Stimulated activated CD8-positive, alpha-beta memory T cell treated with anti-CD3 and anti-CD28 coated beads, Interleukin-15, amount 100 ng/mL, for 24 hours (primary cell): Measurements from ENCODE around the gene NMUR2.

Experiments
- DNase-seq: peaks from one replicate; pipeline ENCODE4 v3.0.0-alpha.2; 2020; ENCODE audit warnings: low read depth

The NMUR2 gene

DNA sequence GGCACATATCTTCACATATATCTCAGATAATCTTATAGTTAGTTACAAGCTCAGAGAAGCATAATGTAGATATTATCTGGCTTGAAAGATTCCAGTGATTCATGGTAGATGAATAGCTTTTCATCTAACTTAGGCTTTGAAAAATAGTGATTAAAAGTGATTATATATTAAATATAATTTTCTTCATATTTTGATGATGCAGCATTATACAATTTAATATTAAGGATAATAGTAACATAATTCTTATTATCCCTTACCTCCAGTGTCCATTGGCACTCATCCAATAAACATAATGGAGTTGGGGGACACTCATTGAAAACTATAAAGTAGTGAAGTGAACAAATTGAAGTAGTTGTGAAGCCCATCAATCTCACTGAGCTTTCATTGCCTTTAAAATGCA is 35.8 kb downstream of the NMUR2 start:
- no peak for DNase-seq

DNA sequence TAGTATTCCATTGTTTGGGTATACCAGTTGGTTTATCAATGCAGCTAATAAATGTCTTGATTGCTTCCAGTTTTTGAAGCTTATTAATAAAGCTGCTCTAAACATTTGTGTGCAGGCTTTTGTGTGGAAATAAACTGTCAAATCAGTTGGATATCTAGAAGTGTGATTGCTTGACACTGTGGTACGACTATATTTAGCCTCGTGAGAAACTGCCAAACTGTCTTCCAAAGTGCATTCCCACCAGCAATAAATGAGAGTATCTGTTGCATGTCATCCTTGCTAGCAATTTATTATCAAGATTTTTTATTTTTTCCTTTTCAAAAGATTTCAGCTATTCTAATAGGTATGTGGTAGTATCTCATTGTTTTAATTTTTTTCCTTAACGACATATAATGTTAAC is 37.5 kb downstream of the NMUR2 start:
- no peak for DNase-seq

DNA sequence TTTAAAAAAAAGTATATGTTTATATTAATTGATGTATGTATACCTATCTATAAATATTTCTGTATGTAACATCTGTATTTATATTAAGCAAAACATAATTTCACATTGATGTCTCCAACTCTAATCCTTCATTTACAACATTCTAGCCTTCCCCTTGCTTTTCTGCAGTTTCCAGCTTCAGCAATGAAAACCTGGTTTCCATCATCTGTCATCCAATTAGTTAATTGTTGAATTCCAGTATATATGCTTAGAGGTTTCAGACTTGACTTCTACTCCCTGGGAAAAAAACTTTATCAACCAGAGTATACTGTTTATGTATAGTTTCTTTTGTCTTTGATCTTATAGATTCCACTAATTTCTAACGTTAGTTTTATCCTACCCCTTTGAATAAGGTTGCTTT is 38.4 kb downstream of the NMUR2 start:
- no peak for DNase-seq

DNA sequence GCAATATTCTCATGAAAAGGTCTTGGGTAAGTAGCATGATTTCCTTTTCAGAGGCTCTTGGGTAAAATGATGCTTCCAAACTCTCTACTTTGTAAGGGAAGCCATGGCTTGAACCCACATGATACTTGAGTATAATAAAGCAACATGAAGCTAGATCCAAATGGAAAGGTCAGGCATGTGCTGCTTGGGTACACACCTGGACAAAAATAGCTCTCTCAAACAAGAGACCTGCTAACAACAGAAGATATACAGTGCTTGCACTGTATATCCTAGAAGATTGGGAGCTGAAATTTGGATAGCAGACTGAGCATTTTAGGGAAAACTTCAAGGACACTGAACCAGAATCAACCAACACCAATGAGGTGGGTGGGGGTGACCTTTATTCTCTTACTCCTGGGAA is 40.2 kb downstream of the NMUR2 start:
- no peak for DNase-seq

DNA sequence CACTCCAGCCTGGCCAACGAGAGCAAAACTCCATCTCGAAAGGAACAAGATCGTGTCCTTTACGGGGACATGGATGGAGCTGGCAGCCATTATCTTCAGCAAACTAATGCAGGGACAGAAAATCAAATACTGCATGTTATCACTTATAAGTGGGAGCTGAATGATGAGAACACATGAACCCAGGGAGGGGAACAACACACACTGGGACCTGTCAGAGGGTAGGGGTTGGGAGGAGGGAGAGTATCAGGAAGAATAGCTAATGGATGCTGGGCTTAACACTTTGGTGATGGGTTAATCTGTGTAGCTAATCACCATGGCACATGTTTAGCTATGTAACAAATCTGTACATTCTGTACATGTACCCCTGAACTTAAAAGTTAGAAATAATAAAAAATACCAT is 40.9 kb downstream of the NMUR2 start:
- DNase-seq = no peak

DNA sequence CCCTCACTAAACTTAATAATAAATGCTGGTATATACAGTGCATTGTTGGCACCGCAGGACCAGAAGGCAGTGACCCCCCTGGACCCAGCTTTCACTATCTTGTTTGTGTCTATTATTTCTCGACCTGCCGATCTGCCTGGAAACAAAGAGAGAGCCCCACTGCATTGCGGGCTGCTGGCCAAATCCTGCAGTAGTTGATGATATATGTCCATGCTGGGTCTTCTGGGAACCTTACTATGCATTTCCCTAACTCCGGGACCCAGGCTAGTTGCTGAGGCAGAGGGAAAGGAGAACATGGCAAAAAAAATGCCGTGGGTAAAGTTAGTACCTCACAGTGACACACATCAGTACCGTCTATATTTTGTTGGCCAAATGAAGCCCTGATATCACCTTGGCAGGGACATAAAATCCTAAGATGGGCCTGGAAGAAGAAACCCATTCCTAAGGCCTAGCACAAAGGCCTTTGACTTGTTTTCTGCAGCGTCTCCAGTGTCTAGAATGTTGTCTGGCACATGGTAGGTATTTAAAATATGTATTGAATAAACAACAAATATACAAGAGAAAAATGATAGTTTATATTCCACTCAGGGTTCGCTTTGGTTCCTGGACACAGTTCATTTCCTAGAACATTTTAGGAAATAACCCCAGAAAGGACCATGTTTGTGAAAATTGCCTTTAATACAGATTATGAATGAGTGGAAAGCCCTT is 46.1 kb downstream of the NMUR2 start:
- no peak for DNase-seq

DNA sequence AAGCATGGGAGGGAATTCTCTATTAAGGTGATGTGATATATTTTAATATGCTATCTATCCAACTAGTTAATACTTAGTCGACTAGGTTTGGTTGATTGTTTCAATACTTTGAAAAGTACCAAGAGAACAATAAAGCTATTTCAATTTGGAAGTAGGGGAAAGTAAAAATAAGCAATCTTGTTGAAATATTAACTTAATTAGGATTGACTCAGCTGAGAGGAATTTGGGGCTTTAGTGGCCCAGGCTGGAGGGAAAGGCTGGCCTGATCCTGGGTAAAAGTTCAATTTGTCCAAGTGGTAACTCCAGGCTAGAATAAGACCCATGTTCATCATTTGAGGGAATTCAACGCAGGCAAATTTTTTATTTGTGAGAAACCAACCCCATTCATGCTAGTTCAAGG is 48.6 kb downstream of the NMUR2 start:
- DNase-seq = no peak

DNA sequence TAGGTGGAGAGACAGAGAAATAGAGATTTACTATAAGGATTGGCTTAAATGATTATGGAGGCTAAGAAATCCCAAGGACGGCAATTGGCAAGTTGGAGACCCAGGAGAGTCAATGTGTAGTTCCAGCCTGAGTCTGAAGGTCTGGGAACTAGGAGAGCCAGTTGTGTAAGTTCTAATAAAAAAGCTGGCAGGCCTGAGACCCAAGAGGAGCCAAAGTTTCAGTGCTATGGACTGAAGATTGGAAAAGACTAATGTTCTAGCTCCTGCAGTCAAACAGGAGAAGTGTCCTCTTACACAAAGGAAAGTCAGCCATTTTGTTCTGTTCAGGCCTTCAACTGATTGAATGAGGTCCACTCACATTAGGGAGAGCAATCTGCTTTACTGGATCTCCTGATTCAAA is 50.0 kb downstream of the NMUR2 start:
- DNase-seq = no peak

DNA sequence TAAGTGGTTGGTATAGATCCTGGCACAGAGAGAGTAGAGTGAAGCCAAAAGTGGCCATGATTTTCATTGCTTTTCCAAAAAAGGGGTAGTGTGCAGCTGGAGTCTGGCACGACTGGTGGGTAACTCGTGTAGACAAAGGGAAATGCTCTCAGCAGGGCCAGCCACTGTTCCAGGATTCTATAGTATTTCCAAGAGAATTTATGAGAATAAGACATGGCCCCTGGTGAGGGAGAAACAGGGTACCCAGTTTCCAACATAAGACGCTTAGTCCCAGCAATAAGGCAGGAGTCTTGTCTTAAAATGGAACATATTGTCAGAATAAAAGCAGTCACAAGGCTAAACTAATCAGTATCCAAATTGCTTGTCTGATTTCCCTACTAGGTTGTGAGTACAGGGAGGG is 52.1 kb downstream of the NMUR2 start:
- no peak for DNase-seq

DNA sequence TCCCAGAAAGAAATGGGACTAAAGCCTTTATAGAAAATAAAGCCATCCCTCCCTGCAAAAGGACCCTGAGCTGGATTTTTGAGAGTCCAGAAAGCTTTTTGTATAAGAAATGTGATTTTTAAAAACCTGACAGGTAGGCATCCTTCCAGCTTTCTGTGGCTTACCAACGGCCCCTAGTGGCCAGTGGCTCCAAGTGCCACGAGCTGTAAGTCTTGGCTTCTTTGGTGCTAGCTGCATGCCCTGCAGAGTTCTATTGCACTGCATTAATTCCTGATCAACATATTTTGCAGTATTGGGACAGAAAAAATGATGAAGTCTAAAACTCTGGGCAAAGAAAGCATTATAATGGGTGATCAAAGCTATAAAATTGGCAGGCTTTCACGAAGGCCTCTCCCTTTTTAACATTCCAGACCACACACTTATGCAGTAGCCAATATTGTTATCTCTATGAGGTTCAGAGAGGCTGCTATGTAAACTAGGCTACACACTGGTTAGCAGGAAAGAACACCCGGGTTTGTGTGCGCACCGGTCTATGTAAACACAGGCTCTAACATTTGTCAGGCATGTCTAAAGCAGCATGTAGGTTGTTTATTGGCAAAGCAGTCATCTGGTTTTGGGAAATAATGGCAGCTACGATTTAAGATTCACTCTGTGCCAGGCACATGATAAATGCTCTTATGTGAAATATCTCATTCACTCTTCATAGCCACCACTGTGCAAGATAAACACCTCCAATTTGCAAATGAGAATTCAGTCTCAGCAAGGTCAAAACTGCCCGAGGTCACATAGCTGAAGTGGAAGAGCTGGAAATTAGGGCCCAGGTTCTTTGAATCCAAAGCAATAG is 55.2 kb downstream of the NMUR2 start:
- no peak for DNase-seq
